Activated CD4-positive, alpha-beta T cell treated with anti-CD3 and anti-CD28 coated beads, Interleukin-2, amount 10 ng/mL, durations not matched to agents 7 days and 5 days (primary cell): ENCODE measurements around the gene ALMS1. TPM values are rescaled to one million over a fixed set of nuclear protein-coding genes. Genes with fewer than 3 reads are reported as not detected.
A peak's percentile ranks its signal among the peaks of the same experiment; 100 is the strongest.

ENCODE experiments used
- CTCF ChIA-PET: fragments of 350-600 bp; sonication (Branson Sonifier 250); formaldehyde crosslinking; loops from one replicate; lab custom pipeline; 2021; ENCODE audit warnings: antibody characterized with exemption; lab: Charles Lee
- POLR2A ChIA-PET: fragments of 350-600 bp; sonication (Branson Sonifier 250); formaldehyde crosslinking; loops from one replicate; lab custom pipeline; 2021; ENCODE audit warnings: antibody characterized with exemption; lab: Charles Lee
- DNase-seq: peaks from one replicate; pipeline ENCODE4 v3.0.0-alpha.2; 2020
- H3K27ac Mint-ChIP-seq: one replicate; pipeline ENCODE4 v1.8.0; 2021; ENCODE audit warnings: mild to moderate bottlenecking, moderate library complexity, mixed read lengths
- H3K27me3 Mint-ChIP-seq: one replicate; pipeline ENCODE4 v1.8.0; 2021; ENCODE audit warnings: mixed read lengths
- H3K36me3 Mint-ChIP-seq: one replicate; pipeline ENCODE4 v1.8.0; 2021; ENCODE audit warnings: low read depth, mixed read lengths
- H3K4me1 Mint-ChIP-seq: one replicate; pipeline ENCODE4 v1.8.0; 2021; ENCODE audit warnings: mixed read lengths
- H3K4me3 Mint-ChIP-seq: one replicate; pipeline ENCODE4 v1.8.0; 2021; ENCODE audit warnings: mild to moderate bottlenecking, moderate library complexity, mixed read lengths
- H3K9me3 Mint-ChIP-seq: one replicate; pipeline ENCODE4 v1.8.0; 2021; ENCODE audit warnings: mixed read lengths
- total RNA-seq, 2 experiments: library from RNA; stranded (reverse); gene quantifications; one replicate each; pipeline ENCODE4 v1.2.3, GENCODE V29; 2021

ALMS1 gene
- total RNA-seq, 2 experiments from 2014 or later = 20.6 to 25.1 TPM

DNA sequence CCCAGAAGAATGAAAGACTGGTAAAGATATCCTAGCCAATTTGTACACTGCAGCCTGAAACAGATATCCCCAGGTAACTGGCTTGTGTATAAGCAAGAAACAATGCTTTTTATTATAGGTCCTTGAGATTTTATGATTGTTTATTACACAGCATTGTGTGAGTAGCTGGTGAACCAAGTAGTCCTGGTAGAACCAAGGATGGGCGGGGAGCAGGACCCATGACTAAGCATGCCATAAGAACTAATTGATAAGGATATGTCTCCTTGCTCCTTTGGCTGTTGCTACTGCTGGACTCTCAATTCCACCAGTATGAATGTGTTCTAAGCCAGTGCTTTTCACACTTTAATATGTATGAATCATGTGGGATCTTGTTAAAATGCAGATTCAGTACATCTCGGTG is 12.3 kb upstream of the ALMS1 start:
- Mint-ChIP-seq H3K4me1 (no peaks in the 10 kb centered on the region), H3K9me3 (peaks cover 6% of the 10 kb centered on the region), H3K27me3 (peaks cover 32% of the 10 kb centered on the region), H3K27ac (no peak overlapping the region), H3K36me3 (no peaks in the 10 kb centered on the region), H3K4me3 (no peak overlapping the region)
- ChIA-PET POLR2A (no interaction called here), CTCF (no interaction called here)
- no peak for DNase-seq

DNA sequence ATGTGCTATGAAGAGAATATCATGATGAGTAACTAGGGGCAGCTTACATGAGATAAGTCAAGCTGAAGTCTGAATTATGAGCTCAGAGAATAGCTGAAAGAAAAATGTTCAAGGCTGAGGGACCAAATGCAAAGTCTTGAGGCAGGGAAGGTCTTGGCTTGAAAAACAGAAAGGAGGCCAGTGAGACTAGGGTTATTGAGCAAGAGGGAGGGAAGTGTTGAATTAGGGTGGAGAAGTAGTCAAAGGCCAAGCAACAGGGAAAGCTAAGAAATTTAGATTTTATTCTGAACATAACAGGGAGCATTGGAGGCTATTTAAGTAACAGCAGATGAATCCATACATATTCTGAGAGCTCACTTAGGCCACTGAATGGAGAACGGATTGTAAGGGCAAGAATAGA is 11.4 kb upstream of the ALMS1 start:
- no peak for DNase-seq
- Mint-ChIP-seq H3K27me3 (peaks cover 32% of the 10 kb centered on the region), H3K4me1 (no peaks in the 10 kb centered on the region), H3K36me3 (no peaks in the 10 kb centered on the region), H3K9me3 (peaks cover 6% of the 10 kb centered on the region), H3K4me3 (no peak overlapping the region), H3K27ac (no peak overlapping the region)
- ChIA-PET POLR2A (no interaction called here), CTCF (no interaction called here)

DNA sequence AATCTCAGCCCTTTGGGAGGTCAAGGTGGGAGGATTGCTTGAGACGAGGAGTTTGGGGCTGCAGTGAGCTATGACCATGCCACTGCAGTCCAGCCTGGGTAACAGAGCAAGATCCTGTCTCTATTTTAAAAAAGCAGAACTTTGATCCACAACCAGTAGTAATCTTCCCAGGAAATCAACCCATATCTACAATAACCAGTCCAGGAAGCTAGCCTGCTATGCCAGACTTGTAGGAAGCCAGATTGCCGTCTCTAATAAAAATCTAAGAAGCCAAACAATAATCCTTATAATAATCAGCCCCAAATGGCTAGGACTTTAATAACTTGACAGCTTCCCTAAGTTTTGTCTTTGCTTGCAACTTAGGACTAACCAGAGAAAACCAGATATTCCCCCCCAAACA is 9.0 kb upstream of the ALMS1 start:
- no peaks in the 10 kb centered on the region for H3K36me3 Mint-ChIP-seq
- peaks cover 6% of the 10 kb centered on the region for H3K9me3 Mint-ChIP-seq
- ChIA-PET CTCF (interaction anchor here (0.6 kb wide), 1 partner anchor 14 kb away, joined by 3 read pairs; no protein-coding TSS in a partner anchor), POLR2A (no interaction called here)
- H3K27ac Mint-ChIP-seq = no peak overlapping the region
- no peaks in the 10 kb centered on the region for H3K4me1 Mint-ChIP-seq
- peaks cover 28% of the 10 kb centered on the region for H3K27me3 Mint-ChIP-seq
- H3K4me3 Mint-ChIP-seq = no peak overlapping the region
- no peak for DNase-seq

DNA sequence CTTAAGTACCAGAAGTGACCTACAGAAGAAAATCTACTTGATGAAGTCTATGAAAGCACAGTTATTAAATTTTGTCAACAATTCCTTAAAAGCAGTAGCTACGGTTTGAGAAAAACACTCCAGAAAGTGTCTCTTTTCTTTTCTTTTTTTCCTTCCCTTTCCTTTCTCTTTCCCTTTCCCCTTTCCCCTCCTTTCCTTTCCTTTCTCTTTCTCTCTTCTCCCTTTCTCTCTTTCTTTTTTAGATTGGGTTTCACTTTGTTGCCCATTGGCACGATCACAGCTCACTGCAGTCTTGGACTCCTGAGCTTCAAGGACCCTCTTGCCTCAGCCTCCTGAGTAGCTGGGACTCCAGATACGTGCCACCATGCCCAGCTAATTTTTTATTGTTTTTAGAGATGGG is 2.6 kb upstream of the ALMS1 start:
- Mint-ChIP-seq H3K27me3 (peaks cover 8% of the 10 kb centered on the region), H3K27ac (no peak overlapping the region), H3K4me1 (peaks cover 22% of the 10 kb centered on the region), H3K4me3 (no peak overlapping the region), H3K36me3 (no peaks in the 10 kb centered on the region), H3K9me3 (no peaks in the 10 kb centered on the region)
- ChIA-PET POLR2A (interaction anchor here (0.7 kb wide), 1 partner anchor 890 kb away, joined by 3 read pairs; no protein-coding TSS in a partner anchor), CTCF (interaction anchor here (0.5 kb wide), 1 partner anchor 739 kb away, joined by 4 read pairs; no protein-coding TSS in a partner anchor)
- no peak for DNase-seq

DNA sequence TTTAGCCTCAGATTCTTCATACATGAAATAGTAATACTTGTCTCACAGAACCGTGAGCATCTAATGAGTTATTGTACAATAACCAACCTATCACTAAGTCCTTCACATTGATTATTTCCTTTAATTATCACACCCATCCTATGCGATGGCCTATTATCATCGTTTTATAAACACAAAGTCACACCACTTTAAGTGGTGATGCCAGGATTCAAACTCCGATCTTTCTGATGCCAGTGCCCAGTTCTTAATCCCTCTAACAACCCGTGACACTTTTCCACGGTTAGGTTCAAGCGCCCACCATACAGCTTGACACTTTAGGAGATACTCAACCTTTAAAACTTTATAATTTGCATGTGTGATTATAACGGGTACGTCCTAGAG is 523 bp upstream of the ALMS1 start:
- ChIA-PET CTCF (interaction anchor here (0.6 to 1.2 kb wide), 2 partner anchors 173 to 326 kb away, joined by 3 to 4 read pairs; no protein-coding TSS in a partner anchor), POLR2A (interaction anchor here (0.6 to 1.2 kb wide), 2 partner anchors 10 to 152 kb away, joined by 4 to 6 read pairs; partner anchors contain the start of gene PRADC1)
- no peak for DNase-seq
- Mint-ChIP-seq H3K4me3 (peak overlapping the region; percentile 89), H3K27ac (peak overlapping the region; percentile 94), H3K4me1 (peaks cover 28% of the 10 kb centered on the region), H3K9me3 (no peaks in the 10 kb centered on the region), H3K27me3 (peaks cover 8% of the 10 kb centered on the region), H3K36me3 (peaks cover 5% of the 10 kb centered on the region)

DNA sequence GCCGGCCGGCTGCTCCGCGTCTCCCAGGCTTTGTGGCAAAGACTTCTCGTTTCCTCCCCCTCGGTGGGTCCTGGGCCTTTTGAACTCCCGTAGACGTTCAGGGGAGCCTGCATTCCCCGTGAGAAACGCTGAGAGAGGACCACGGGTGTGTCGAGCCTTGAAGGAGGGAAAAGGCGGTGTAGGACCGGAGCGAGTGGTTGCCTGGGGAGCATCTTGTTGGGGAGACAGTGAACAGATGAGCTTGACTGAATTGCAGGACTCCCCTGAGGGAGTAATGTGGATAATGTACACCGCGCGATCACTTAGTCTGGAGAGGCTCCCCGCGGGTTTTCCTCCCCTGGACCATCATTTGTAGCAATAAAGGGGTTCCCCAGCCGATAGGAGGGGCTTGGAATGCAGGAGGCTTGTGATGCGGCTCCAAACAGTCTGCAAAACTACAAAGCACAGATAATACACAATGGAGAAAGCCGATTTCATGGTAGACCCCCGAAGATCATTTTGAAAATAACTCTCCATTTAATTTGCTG is 769 bp downstream of the ALMS1 start:
- ChIA-PET POLR2A (no interaction called here), CTCF (interaction anchor here (0.6 kb wide), 1 partner anchor 84 kb away, joined by 3 read pairs; no protein-coding TSS in a partner anchor)
- peak overlapping the region; percentile 89 for H3K4me3 Mint-ChIP-seq
- peaks cover 5% of the 10 kb centered on the region for H3K36me3 Mint-ChIP-seq
- H3K4me1 Mint-ChIP-seq = peaks cover 28% of the 10 kb centered on the region
- H3K9me3 Mint-ChIP-seq = no peaks in the 10 kb centered on the region
- DNase-seq = no peak
- peaks cover 6% of the 10 kb centered on the region for H3K27me3 Mint-ChIP-seq
- peak overlapping the region; percentile 94 for H3K27ac Mint-ChIP-seq

DNA sequence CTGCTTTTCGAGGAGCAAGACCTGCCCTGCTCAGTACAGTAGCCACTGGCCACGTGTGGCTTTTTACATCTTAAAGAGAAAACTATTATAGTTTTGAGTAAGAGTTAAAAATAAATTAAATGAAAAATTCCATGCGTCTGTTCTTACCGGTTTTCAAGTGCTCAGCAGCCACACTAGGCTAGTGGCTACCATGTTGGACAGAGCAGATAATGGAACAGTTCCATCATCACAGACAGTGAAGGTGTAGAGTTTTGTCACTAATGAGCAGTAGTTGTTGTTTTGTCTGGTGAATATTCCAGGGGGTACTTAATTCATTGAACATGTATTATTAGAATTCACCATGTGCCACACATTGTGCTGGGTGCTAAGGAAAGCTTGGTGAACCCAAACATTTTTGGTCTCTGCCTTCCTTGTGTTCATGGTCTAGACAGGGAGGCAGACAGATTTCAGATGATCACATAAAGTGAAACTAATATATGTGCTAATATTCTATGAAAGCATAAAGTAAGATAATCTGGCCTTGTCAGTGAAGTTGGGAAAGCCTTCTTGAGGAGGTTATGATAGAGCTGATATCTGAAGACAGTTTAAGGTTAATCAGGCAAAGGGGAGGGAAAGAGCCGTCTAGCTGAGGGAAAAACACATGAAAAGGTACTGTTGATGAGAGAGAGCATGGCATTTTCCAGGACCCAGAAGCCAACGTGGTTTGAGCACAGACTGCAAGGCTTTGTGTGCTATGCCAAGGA is 1.4 kb downstream of the ALMS1 start:
- H3K9me3 Mint-ChIP-seq = no peaks in the 10 kb centered on the region
- ChIA-PET POLR2A (no interaction called here), CTCF (no interaction called here)
- peaks cover 4% of the 10 kb centered on the region for H3K27me3 Mint-ChIP-seq
- no peak for DNase-seq
- peak overlapping the region; percentile 89 for H3K4me3 Mint-ChIP-seq
- peaks cover 5% of the 10 kb centered on the region for H3K36me3 Mint-ChIP-seq
- peaks cover 28% of the 10 kb centered on the region for H3K4me1 Mint-ChIP-seq
- H3K27ac Mint-ChIP-seq = peak overlapping the region; percentile 94

DNA sequence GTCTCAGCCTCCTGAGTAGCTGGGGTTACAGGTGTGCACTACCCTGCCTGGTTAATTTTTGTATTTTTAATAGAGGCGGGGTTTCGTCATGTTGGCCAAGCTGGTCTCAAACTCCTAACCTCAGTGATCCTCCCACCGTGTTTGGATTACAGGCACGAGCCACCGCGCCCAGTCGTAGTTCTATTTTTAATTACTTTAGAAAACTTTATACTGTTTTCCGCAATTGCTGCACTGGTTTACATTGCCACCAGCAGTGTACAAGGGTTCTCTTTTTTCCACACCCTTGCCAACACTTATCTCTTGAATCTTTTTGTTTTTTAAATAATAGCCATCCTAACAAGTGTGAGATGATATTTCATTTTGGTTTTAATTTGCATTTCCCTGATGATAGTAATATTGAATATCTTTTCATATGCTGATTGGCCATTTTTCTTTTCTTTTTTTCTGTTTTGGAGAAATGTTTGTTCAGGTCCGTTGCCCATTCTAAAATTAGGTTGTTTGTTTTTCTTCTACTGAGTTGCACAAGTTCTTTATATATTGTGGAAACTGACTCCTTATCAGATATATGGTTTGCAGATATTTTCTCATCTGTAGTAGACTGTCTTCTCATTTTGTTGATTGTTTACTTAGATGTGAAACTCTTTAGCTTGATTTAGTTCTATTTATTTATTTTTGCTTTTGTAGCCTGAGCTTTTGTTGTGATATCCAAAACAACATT is 16.9 kb downstream of the ALMS1 start:
- peaks cover 54% of the 10 kb centered on the region for H3K36me3 Mint-ChIP-seq
- no peaks in the 10 kb centered on the region for H3K27me3 Mint-ChIP-seq
- POLR2A ChIA-PET = no interaction called here
- CTCF ChIA-PET = no interaction called here
- no peak overlapping the region for H3K27ac Mint-ChIP-seq
- DNase-seq = no peak
- peaks cover 7% of the 10 kb centered on the region for H3K4me1 Mint-ChIP-seq
- H3K9me3 Mint-ChIP-seq = peaks cover 40% of the 10 kb centered on the region
- no peak overlapping the region for H3K4me3 Mint-ChIP-seq

DNA sequence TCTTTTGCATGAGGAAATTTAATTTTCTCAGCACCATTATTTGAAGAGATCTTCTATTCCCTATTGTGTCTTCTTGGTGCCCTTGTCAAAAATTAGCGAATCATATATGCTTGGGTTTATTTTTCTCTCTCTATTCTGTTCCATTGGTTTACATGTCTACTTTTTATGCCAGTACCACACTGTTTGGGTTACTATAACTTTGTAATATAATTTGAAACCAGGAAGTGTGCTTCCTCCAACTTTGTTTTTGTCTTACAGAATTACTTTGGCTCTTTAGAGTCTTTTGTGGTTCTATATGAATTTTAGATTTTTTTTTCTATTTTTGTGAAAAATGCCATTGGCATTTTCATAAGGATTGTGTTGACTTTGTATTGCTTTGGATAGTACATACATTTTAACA is 17.6 kb downstream of the ALMS1 start:
- Mint-ChIP-seq H3K4me1 (peaks cover 7% of the 10 kb centered on the region), H3K27me3 (no peaks in the 10 kb centered on the region), H3K4me3 (no peak overlapping the region), H3K9me3 (peaks cover 37% of the 10 kb centered on the region), H3K27ac (no peak overlapping the region), H3K36me3 (peaks cover 50% of the 10 kb centered on the region)
- DNase-seq = no peak
- POLR2A ChIA-PET = no interaction called here
- CTCF ChIA-PET = no interaction called here

DNA sequence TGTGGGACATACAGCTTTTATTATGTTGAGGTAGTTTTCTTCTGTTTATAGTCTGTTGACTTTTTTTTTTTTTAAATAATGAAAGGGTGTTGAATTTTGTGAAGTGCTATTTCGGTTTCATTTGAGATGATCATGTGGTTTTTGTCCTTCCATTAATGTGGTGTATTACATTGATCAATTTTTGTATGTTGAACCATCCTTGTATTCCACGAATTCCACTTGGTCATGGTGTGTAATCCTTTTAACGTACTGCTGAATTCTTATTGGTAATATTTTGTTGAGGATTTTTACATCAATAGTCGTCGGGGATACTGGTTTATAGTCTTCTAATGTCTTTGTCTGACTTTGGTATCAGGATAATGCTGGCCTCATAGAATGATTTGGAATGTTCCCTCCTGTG is 18.8 kb downstream of the ALMS1 start:
- Mint-ChIP-seq H3K27me3 (no peaks in the 10 kb centered on the region), H3K4me3 (no peak overlapping the region), H3K9me3 (peaks cover 30% of the 10 kb centered on the region), H3K27ac (no peak overlapping the region), H3K36me3 (peaks cover 46% of the 10 kb centered on the region), H3K4me1 (peaks cover 7% of the 10 kb centered on the region)
- ChIA-PET CTCF (no interaction called here), POLR2A (no interaction called here)
- DNase-seq = no peak

DNA sequence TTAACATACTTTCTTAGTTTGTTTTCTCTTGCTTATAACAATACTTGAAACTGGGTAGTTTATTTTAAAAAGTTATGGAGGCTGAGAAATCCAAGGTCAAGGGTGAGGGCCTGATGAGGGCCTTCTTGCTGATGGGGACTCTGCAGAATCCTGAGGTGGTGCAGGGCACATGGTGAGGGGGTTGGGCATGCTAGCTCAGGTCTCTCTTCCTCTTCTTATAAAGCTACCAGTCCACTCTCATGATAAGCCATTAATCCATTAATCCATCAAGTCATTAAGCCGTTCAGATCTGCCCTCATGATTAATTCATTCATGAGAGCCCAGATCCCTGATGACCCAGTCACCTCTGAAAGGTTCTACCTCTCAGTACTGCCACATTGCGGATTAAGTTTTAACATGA is 21.4 kb downstream of the ALMS1 start:
- no peaks in the 10 kb centered on the region for H3K27me3 Mint-ChIP-seq
- peaks cover 38% of the 10 kb centered on the region for H3K36me3 Mint-ChIP-seq
- peaks cover 5% of the 10 kb centered on the region for H3K4me1 Mint-ChIP-seq
- no peak for DNase-seq
- H3K9me3 Mint-ChIP-seq = peaks cover 28% of the 10 kb centered on the region
- CTCF ChIA-PET = interaction anchor here (0.6 kb wide), 1 partner anchor 183 kb away, joined by 3 read pairs; no protein-coding TSS in a partner anchor
- no peak overlapping the region for H3K4me3 Mint-ChIP-seq
- POLR2A ChIA-PET = no interaction called here
- H3K27ac Mint-ChIP-seq = no peak overlapping the region

DNA sequence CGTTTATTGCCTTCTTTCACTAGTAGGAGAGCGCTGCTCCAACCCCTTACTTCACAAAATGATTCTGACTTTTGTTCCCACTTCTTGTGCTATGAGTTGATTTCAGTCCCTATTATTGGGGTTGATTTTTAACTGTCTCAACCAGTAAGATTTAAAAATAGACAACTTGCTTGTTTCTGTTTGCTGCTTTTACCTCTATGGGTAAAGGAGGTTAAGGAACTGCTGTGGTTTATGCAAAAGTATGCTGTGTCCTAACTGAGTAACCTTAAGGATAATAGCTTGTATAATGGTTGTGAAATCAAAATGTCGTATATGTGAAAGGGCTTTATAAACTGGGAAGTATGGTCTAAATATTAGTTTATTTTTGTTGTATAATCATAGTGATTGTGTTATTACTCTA is 22.6 kb downstream of the ALMS1 start:
- Mint-ChIP-seq H3K27ac (no peak overlapping the region), H3K36me3 (peaks cover 31% of the 10 kb centered on the region)
- CTCF ChIA-PET = no interaction called here

DNA sequence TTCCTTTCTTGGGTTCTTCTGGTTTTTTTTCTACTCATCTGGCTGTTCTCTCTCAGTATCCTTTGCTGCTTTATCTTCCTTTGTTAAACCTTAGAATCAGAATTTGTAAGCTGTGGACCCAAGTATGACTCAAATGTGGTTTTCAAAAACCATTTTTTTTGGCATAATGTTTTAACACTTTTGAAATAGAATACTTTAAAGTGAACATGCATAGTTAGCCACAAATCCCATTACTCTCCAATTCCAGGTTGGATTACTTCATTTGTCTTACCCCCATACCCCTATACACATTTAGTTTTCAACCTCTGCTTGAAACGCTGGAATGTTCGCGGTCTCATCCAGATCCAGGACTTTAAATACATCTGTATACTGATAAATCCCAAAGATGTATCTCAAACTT is 29.1 kb downstream of the ALMS1 start:
- H3K27ac Mint-ChIP-seq = no peak overlapping the region
- peaks cover 10% of the 10 kb centered on the region for H3K36me3 Mint-ChIP-seq
- H3K9me3 Mint-ChIP-seq = no peaks in the 10 kb centered on the region
- H3K4me3 Mint-ChIP-seq = no peak overlapping the region
- H3K4me1 Mint-ChIP-seq = peaks cover 3% of the 10 kb centered on the region
- no peaks in the 10 kb centered on the region for H3K27me3 Mint-ChIP-seq
- ChIA-PET POLR2A (no interaction called here), CTCF (no interaction called here)
- no peak for DNase-seq

More for the DNA sequence above, 22.6 kb downstream of the ALMS1 start:
- peaks cover 25% of the 10 kb centered on the region for H3K9me3 Mint-ChIP-seq
- POLR2A ChIA-PET = no interaction called here
- no peak overlapping the region for H3K4me3 Mint-ChIP-seq
- peaks cover 2% of the 10 kb centered on the region for H3K4me1 Mint-ChIP-seq
- no peak for DNase-seq
- no peaks in the 10 kb centered on the region for H3K27me3 Mint-ChIP-seq
